ENCODE data around the gene LAMP5. TPM values are rescaled to one million over a fixed set of nuclear protein-coding genes. Genes with fewer than 3 reads are reported as not detected.

LAMP5 gene
- total and polyA plus RNA-seq, 9 of the 15 experiments (the other 6 are each of a cell fraction or from before 2014, with no cell fraction given), result not detected

GRCh38 chr20:9503526-9504245 lies 10.7 kb upstream of the LAMP5 start:
- Histone ChIP-seq H4K20me1 (replicated peaks; ENCODE audit: control insufficient read depth, insufficient read depth, low read length) (no peaks in the 10 kb centered on the region), H3K4me2 (ENCODE audit: insufficient read depth, low read length) (no peak overlapping the region), H3K9me1 (ENCODE audit: control insufficient read depth, insufficient read depth, low read length) (no peaks in the 10 kb centered on the region), H3K4me3 (no peak overlapping the region), H3K4me1 (replicated peaks in 1 of 2; ENCODE audit: control insufficient read depth in 2 of 2, insufficient read depth in 2 of 2, low read length in 2 of 2) (no peaks in the 10 kb centered on the region), H3K36me3 (ENCODE audit: control insufficient read depth, insufficient read depth, low read length) (no peaks in the 10 kb centered on the region), H3K9ac (ENCODE audit: insufficient read depth in 1 of 2, low read depth in 2 of 2, low read length in 2 of 2) (no peak overlapping the region), H2AFZ (ENCODE audit: low read depth, low read length) (no peak overlapping the region), H3K79me2 (ENCODE audit: control insufficient read depth, insufficient read depth, low read length) (no peaks in the 10 kb centered on the region), H3K27me3 (ENCODE audit: control insufficient read depth in 2 of 2, insufficient read depth in 2 of 2, low read length in 2 of 2) (peaks cover 0 to 18% of the 10 kb centered on the region in 2 experiments; a peak in 2 of 5 replicates), H3K27ac (ENCODE audit: extremely low read depth, low read depth, low read length) (no peak overlapping the region), H3K9me3 (replicated peaks; ENCODE audit: control insufficient read depth, insufficient read depth, low read depth, low read length) (no peaks in the 10 kb centered on the region)
- intact Hi-C loops (cut with micrococcal nuclease), result no loop called here
- FAIRE-seq (no peak), DNase-seq (ENCODE audit: extremely low read depth in 1 of 4, low spot score in 3 of 4) (peak in 1 of 4 experiments; percentile 4), ATAC-seq (no peak)
- in situ Hi-C loops (cut with MboI), result no loop called here
- CTCF ChIA-PET (ENCODE audit: low intra/inter-chr PET ratio), result no interaction called here
- POLR2A ChIA-PET, result no interaction called here
- TF ChIP-seq SPI1 (IDR thresholded peaks at IDR 0.05; ENCODE audit: borderline replicate concordance, low read depth, low read length) (no peak), ZNF583 (CRISPR knock-in tag; IDR thresholded peaks at IDR 0.05) (no peak), SIN3A (IDR thresholded peaks at IDR 0.05; ENCODE audit: borderline replicate concordance in 2 of 2, control insufficient read depth in 1 of 2, low read depth in 2 of 2, low read length in 2 of 2) (no peak), TOE1 (IDR thresholded peaks at IDR 0.05; ENCODE audit: borderline replicate concordance) (no peak), TOE1 (CRISPR knock-in tag; IDR thresholded peaks at IDR 0.05; ENCODE audit: borderline replicate concordance, low read depth) (no peak), THRA (IDR thresholded peaks at IDR 0.05) (no peak), CREB1 (IDR thresholded peaks at IDR 0.05) (no peak), CREB1 (CRISPR knock-in tag; IDR thresholded peaks at IDR 0.05) (no peak), RFX1 (IDR thresholded peaks at IDR 0.05) (no peak), HNRNPLL (IDR thresholded peaks at IDR 0.05; ENCODE audit: low read depth, low read length, poor library complexity, severe bottlenecking) (no peak), RBM25 (IDR thresholded peaks at IDR 0.05; ENCODE audit: low read depth, low read length, severe bottlenecking) (no peak), MLX (CRISPR knock-in tag; conservative IDR thresholded peaks at IDR 0.05) (no peak)
- WGBS (ENCODE audit: insufficient coverage, low coverage, missing lambda C conversion rate), result 1% methylated on average over 9 of the region's 9 CpGs
- no TSS peak for BruUV-seq (replicated peaks)

All from K562 (cell line).